HCT116 (cell line): ENCODE data around the gene MICAL3. TPM values are rescaled to one million over a fixed set of nuclear protein-coding genes. Genes with fewer than 3 reads are reported as not detected.

Source experiments
- ATAC-seq: fragments of 200-7000 bp; cut with Tn5 transposase; 2 replicates; pipeline ENCODE4 v1.9.1; 2020; ENCODE audit warnings: mild to moderate bottlenecking, moderate library complexity
- BruUV-seq: library from RNA; stranded (reverse); fragments of 400-500 nt; replicated peaks from 2 replicates; lab custom pipeline; 2021; lab: Mats Ljungman, UMichigan
- CTCF ChIA-PET: fragments of 300-600 bp; sonication (Branson Sonifier 250); formaldehyde crosslinking; loops from one replicate; lab custom pipeline; 2021; ENCODE audit warnings: antibody characterized with exemption; lab: Charles Lee
- POLR2A ChIA-PET: fragments of 300-600, 350-600 bp; sonication (Branson Sonifier 250); formaldehyde crosslinking; loops from one replicate; lab custom pipeline; 2021; ENCODE audit warnings: antibody characterized with exemption; lab: Charles Lee
- RAD21 ChIA-PET, 2 experiments: fragments of 300-600 bp; sonication (Branson Sonifier 250); formaldehyde crosslinking; loops; one replicate each; lab custom pipeline; 2023; ENCODE audit warnings: low total read pairs in 2 of 2; ENCODE audit not compliant: uncharacterized antibody in 2 of 2, unreplicated experiment in 2 of 2, low non-redundant PET in 1 of 2; lab: Charles Lee
- DNase-seq: peaks from one replicate; pipeline ENCODE4 v3.0.0-alpha.2; 2010; ENCODE audit warnings: low read depth, low spot score
- H2AFZ ChIP-seq: fragments of 200-600 bp; shearing (Covaris generic), sonication (generic); 2 replicates; pipeline ENCODE4 v1.6.1; 2017; ENCODE audit warnings: low read depth, mixed run types, mixed read lengths, antibody characterized with exemption, low read length; ENCODE audit not compliant: poor library complexity, severe bottlenecking
- H3K27ac ChIP-seq: 2 replicates; pipeline ENCODE4 v1.5.1; 2012; ENCODE audit warnings: low read depth, low read length
- H3K27me3 ChIP-seq: fragments of 200-600 bp; sonication (generic); 2 replicates; pipeline ENCODE4 v1.6.1; 2016; ENCODE audit warnings: mixed run types, low read length, mixed read lengths; ENCODE audit not compliant: insufficient read depth
- H3K36me3 ChIP-seq, 2 experiments: fragments of 200-500 bp in 1 of 2; fragments of 200-600 bp in 1 of 2; sonication (Bioruptor generic) in 1 of 2; sonication (generic) in 1 of 2; 2 replicates each; pipeline versions ENCODE4 v1.5.1 to v1.6.1; 2014 to 2016; ENCODE audit warnings: low read length in 2 of 2, inconsistent platforms in 1 of 2, mixed read lengths in 1 of 2, mixed run types in 1 of 2; ENCODE audit not compliant: insufficient read depth in 2 of 2, control insufficient read depth in 1 of 2
- H3K4me1 ChIP-seq, 2 experiments: fragments of 200-600 bp in 1 of 2; sonication (generic) in 1 of 2; 2 replicates each; pipeline versions ENCODE4 v1.5.1 to v1.6.1; 2012 to 2017; ENCODE audit warnings: low read length in 2 of 2, inconsistent platforms in 1 of 2, mild to moderate bottlenecking in 1 of 2, mixed read lengths in 1 of 2, mixed run types in 1 of 2, moderate library complexity in 1 of 2; ENCODE audit not compliant: insufficient read depth in 2 of 2, control insufficient read depth in 1 of 2
- H3K4me2 ChIP-seq: fragments of 200-600 bp; sonication (generic); 2 replicates; pipeline ENCODE4 v1.6.1; 2017; ENCODE audit warnings: mixed run types, low read length, mixed read lengths
- H3K4me3 ChIP-seq, 2 experiments: fragments of 200-600 bp in 1 of 2; sonication (generic) in 1 of 2; replicated peaks in 1 of 2; 2 replicates each; pipeline ENCODE4 v1.5.1; 2011 to 2016; ENCODE audit warnings: low read length in 2 of 2, control low read depth in 1 of 2, low read depth in 1 of 2, mild to moderate bottlenecking in 1 of 2, mixed read lengths in 1 of 2, mixed run types in 1 of 2
- H3K79me2 ChIP-seq: fragments of 200-600 bp; sonication (generic); 2 replicates; pipeline ENCODE4 v1.6.1; 2017; ENCODE audit warnings: mild to moderate bottlenecking, mixed run types, low read length, moderate library complexity, mixed read lengths; ENCODE audit not compliant: insufficient read depth
- H3K9ac ChIP-seq: fragments of 200-600 bp; sonication (generic); 2 replicates; pipeline ENCODE4 v1.6.1; 2016; ENCODE audit warnings: low read length, mixed read lengths
- H3K9me2 ChIP-seq: fragments of 200-600 bp; sonication (generic), shearing (Covaris generic); 2 replicates; pipeline ENCODE4 v1.6.1; 2017; ENCODE audit warnings: mixed run types, mild to moderate bottlenecking, moderate library complexity; ENCODE audit not compliant: insufficient read depth
- H3K9me3 ChIP-seq, 2 experiments: fragments of 200-500 bp in 1 of 2; fragments of 200-600 bp in 1 of 2; sonication (Bioruptor generic) in 1 of 2; sonication (generic) in 1 of 2; 2 replicates each; pipeline ENCODE4 v1.6.1; 2014 to 2017; ENCODE audit warnings: low read length in 2 of 2, mixed read lengths in 2 of 2, inconsistent platforms in 1 of 2, low read depth in 1 of 2, mild to moderate bottlenecking in 1 of 2, mixed run types in 1 of 2, moderate library complexity in 1 of 2; ENCODE audit not compliant: control insufficient read depth in 1 of 2, insufficient read depth in 1 of 2
- H4K20me1 ChIP-seq: fragments of 200-600 bp; sonication (generic), shearing (Covaris generic); 2 replicates; pipeline ENCODE4 v1.6.1; 2017; ENCODE audit warnings: mixed run types, mild to moderate bottlenecking, moderate library complexity; ENCODE audit not compliant: insufficient read depth
- ATF3 ChIP-seq: IDR thresholded peaks from 2 replicates; pipeline ENCODE4 v1.6.1; 2012
- CBX3 ChIP-seq: IDR thresholded peaks from 2 replicates; pipeline ENCODE4 v1.6.1; 2012; ENCODE audit warnings: low read depth
- CEBPB ChIP-seq: IDR thresholded peaks from 2 replicates; pipeline ENCODE4 v1.6.1; 2012; ENCODE audit warnings: low read depth
- CTCF ChIP-seq, 3 experiments: fragments of 200-600 bp in 1 of 3; sonication (generic) in 1 of 3; IDR thresholded peaks in 2 of 3; conservative IDR thresholded peaks in 1 of 3; 2 replicates each; pipeline ENCODE4 v1.5.1; 2012 to 2017; ENCODE audit warnings: low read depth in 2 of 3, low read length in 2 of 3, antibody characterized with exemption in 1 of 3, borderline replicate concordance in 1 of 3, control low read depth in 1 of 3, mild to moderate bottlenecking in 1 of 3, mixed read lengths in 1 of 3, mixed run types in 1 of 3, moderate library complexity in 1 of 3; ENCODE audit not compliant: insufficient read depth in 1 of 3
- EGR1 ChIP-seq: IDR thresholded peaks from 2 replicates; pipeline ENCODE4 v1.6.1; 2012; ENCODE audit warnings: low read depth
- EZH2 ChIP-seq: fragments of 200-600 bp; sonication (generic); IDR thresholded peaks from 2 replicates; pipeline ENCODE4 v1.6.1; 2017; ENCODE audit warnings: antibody characterized with exemption, mixed run types
- EZH2phosphoT487 ChIP-seq: fragments of 200-600 bp; IDR thresholded peaks from 2 replicates; pipeline ENCODE4 v1.6.1; 2018; ENCODE audit warnings: antibody characterized with exemption, borderline replicate concordance
- FOSL1 ChIP-seq: IDR thresholded peaks from 2 replicates; pipeline ENCODE4 v1.6.1; 2012; ENCODE audit warnings: low read depth
- JUND ChIP-seq: IDR thresholded peaks from 2 replicates; pipeline ENCODE4 v1.6.1; 2012
- MAX ChIP-seq: IDR thresholded peaks from 2 replicates; pipeline ENCODE4 v1.6.1; 2012
- POLR2A ChIP-seq: IDR thresholded peaks from 2 replicates; pipeline ENCODE4 v1.7.0; 2011; ENCODE audit warnings: borderline replicate concordance; ENCODE audit not compliant: insufficient read depth, insufficient read length; ENCODE audit errors: extremely low read depth
- POLR2AphosphoS5 ChIP-seq: IDR thresholded peaks from 2 replicates; pipeline ENCODE4 v1.6.1; 2011; ENCODE audit warnings: mild to moderate bottlenecking, low read depth, low read length, moderate library complexity
- RAD21 ChIP-seq: IDR thresholded peaks from 2 replicates; pipeline ENCODE4 v1.6.1; 2012; ENCODE audit warnings: low read depth, mild to moderate bottlenecking
- SP1 ChIP-seq: IDR thresholded peaks from 2 replicates; pipeline ENCODE4 v1.6.1; 2012; ENCODE audit warnings: low read depth
- SRF ChIP-seq: IDR thresholded peaks from 2 replicates; pipeline ENCODE4 v1.6.1; 2012; ENCODE audit warnings: low read depth
- ZBTB33 ChIP-seq: IDR thresholded peaks from 2 replicates; pipeline ENCODE4 v1.6.1; 2011; ENCODE audit warnings: mild to moderate bottlenecking, low read length, moderate library complexity; ENCODE audit not compliant: insufficient replicate concordance; ENCODE audit errors: extremely low read depth
- ZFX ChIP-seq: fragments of 450-650 bp; IDR thresholded peaks from 2 replicates; pipeline ENCODE4 v1.6.1; 2017
- intact Hi-C: fragments of 100-400 bp; cut with micrococcal nuclease; formaldehyde crosslinking; loops from 2 replicates; pipeline ENCODE4 v1.10.0; 2022
- total RNA-seq: library from RNA; stranded (reverse); gene quantifications from one replicate; pipeline ENCODE4 v1.2.1, GENCODE V29; 2021; ENCODE audit not compliant: unreplicated experiment

MICAL3 gene
- total RNA-seq, 1 experiment from 2014 or later, result 30.8 TPM

GRCh38 chr22:17988800-17989513 lies 35.4 kb downstream of the MICAL3 start:
- POLR2A ChIA-PET, result no interaction called here
- ATAC-seq, result no peak

GRCh38 chr22:17985606-17986005 lies 38.8 kb downstream of the MICAL3 start:
- Histone ChIP-seq H2AFZ (no peak overlapping the region), H3K9me2 (no peaks in the 10 kb centered on the region), H3K4me2 (no peak overlapping the region), H3K27ac (no peak overlapping the region), H3K27me3 (no peaks in the 10 kb centered on the region), H3K9me3 (no peaks in the 10 kb centered on the region), H3K9ac (no peak overlapping the region), H3K4me1 (peaks cover 5 to 22% of the 10 kb centered on the region in 2 experiments), H3K79me2 (peaks cover 93% of the 10 kb centered on the region), H3K36me3 (no peaks in the 10 kb centered on the region), H3K4me3 (no peak overlapping the region), H4K20me1 (no peaks in the 10 kb centered on the region)
- BruUV-seq, result no TSS peak
- RAD21 ChIA-PET, result no interaction called here
- ATAC-seq (no peak), DNase-seq (no peak)
- POLR2A ChIA-PET, result no interaction called here
- CTCF ChIA-PET, result no interaction called here
- intact Hi-C loops, result no loop called here
- TF ChIP-seq JUND, result no peak
- TF ChIP-seq FOSL1, result no peak
- TF ChIP-seq CTCF (IDR thresholded peaks at IDR 0.05 in 2 of 3, conservative IDR thresholded peaks at IDR 0.05 in 1 of 3; ENCODE audit: borderline replicate concordance in 1 of 3, insufficient read depth in 1 of 3, low read depth in 2 of 3, low read length in 2 of 3), result no peak
- no peak for TF ChIP-seq CEBPB
- no peak for TF ChIP-seq RAD21
- no peak for TF ChIP-seq EGR1
- TF ChIP-seq EZH2phosphoT487, result no peak
- TF ChIP-seq ZBTB33, result no peak
- TF ChIP-seq SRF, result no peak
- TF ChIP-seq MAX, result no peak
- no peak for TF ChIP-seq ZFX
- no peak for TF ChIP-seq EZH2
- TF ChIP-seq CBX3, result no peak
- no peak for TF ChIP-seq ATF3
- TF ChIP-seq POLR2AphosphoS5, result no peak
- TF ChIP-seq SP1, result no peak
- no peak for TF ChIP-seq POLR2A

More at GRCh38 chr22:17988800-17989513, 35.4 kb downstream of the MICAL3 start:
- Histone ChIP-seq H3K79me2 (peaks cover 94% of the 10 kb centered on the region), H3K27ac (no peak overlapping the region), H3K4me2 (no peak overlapping the region), H3K9me3 (no peaks in the 10 kb centered on the region), H2AFZ (no peak overlapping the region), H3K9ac (no peak overlapping the region), H4K20me1 (peaks cover 4% of the 10 kb centered on the region; the same call in 1 of the 2 replicates), H3K9me2 (no peaks in the 10 kb centered on the region), H3K4me3 (no peak overlapping the region), H3K36me3 (no peaks in the 10 kb centered on the region), H3K4me1 (peaks cover 5 to 21% of the 10 kb centered on the region in 2 experiments), H3K27me3 (no peaks in the 10 kb centered on the region)
- ChIA-PET CTCF (interaction anchor here (0.9 kb wide), 1 partner anchor 87 kb away, joined by 4 read pairs; no protein-coding TSS in a partner anchor), RAD21 (no interaction called here)
- no peak for DNase-seq
- BruUV-seq, result no TSS peak
- intact Hi-C loops, result no loop called here
- no peak for TF ChIP-seq ZFX
